HepG2 (cell line): Measurements from ENCODE around the gene YTHDF1.

Source experiments
- ARNT ChIP-seq: fragments of 450-650 bp; IDR thresholded peaks from 2 replicates; pipeline ENCODE4 v1.6.1; 2017
- CBX5 ChIP-seq: sonication (generic); formaldehyde crosslinking; IDR thresholded peaks from 2 replicates; pipeline ENCODE4 v1.4.0; 2020; ENCODE audit warnings: missing genetic modification reagents, borderline replicate concordance
- U2AF2 ChIP-seq: fragments of 200-400 bp; formaldehyde crosslinking; IDR thresholded peaks from 2 replicates; pipeline ENCODE4 v1.6.1; 2017; ENCODE audit warnings: low read depth, mild to moderate bottlenecking, low read length

DNA sequence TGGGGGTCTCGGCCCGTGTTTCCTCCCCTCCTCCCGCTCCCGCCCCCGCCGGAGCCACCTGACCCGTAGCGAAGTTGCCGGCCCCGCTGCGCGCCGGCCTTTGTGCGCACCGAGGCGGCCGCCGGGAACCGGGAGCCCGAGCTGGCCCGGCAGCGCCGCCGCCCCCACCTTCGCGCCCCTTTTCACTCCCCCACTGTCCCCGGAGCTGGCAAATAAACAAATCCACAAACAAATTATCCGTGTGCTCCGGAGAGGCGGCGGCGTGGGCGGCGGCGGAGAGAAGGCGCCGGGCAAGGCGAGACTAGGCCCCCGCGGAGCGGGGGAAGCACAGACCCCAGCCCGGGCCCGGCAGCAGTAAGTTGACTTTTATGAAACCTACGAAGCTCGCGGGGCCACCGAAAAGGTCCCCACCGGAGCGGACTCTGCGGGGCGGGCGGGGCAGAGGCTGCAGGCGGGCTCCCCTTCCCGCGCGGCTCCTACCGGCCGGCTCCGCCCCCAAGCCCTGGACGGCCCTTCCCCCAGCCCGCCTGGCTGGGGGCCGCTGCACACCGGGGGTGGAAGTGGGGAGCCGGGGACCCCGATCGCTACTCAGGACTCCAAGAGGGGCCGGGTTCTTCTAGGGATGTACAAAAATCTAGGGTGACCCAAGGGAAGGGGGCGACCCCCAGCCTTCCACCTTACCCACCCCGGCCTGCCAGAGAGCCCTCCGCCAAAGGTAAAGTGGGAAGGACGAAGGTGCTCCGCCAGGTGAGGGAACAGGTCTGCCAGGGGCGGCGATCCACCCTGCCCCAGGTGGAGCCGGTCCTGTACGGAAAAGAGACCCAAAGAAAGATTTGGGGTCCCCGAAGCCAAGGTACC lies 40.7 kb downstream of the YTHDF1 start:
- no peak for TF ChIP-seq ARNT
- TF ChIP-seq U2AF2 = no peak
- TF ChIP-seq CBX5 = no peak
